DMS53 (cell line): ENCODE results near the gene CNPY3.
"Not testable (repeated sequence)": the region's sequence is repeated elsewhere in the genome, so short reads cannot be mapped to it uniquely, and the experiment has no call there.

ENCODE experiments used
- DNase-seq: peaks from one replicate; lab custom pipeline; 2025; lab: John Stamatoyannopoulos, UW

CNPY3 gene

GRCh38 chr6:42915732-42916131, 13.5 kb upstream of the CNPY3 start, which contains the start of gene PTCRA:
Gene PTCRA, plus strand, starts transcription at chr6:42916053. Its CDS starts 17 bp downstream, at chr6:42916070.
- DNase-seq, result no peak

- no peak for DNase-seq
Measured at GRCh38 chr6:42916288-42916687, 13.0 kb upstream of the CNPY3 start.

GRCh38 chr6:42921801-42922200, 7.5 kb upstream of the CNPY3 start:
- DNase-seq, result no peak

- DNase-seq, result no peak
Measured at GRCh38 chr6:42923666-42924065, 5.6 kb upstream of the CNPY3 start.

GRCh38 chr6:42925248-42925857, 3.9 kb upstream of the CNPY3 start:
- DNase-seq, result no peak

GRCh38 chr6:42929821-42930360, 611 bp downstream of the CNPY3 start:
- peak; percentile 71 for DNase-seq

- no peak for DNase-seq
Measured at GRCh38 chr6:42932412-42932811, 3.1 kb downstream of the CNPY3 start.

GRCh38 chr6:42933205-42933604, 3.9 kb downstream of the CNPY3 start:
- DNase-seq, result no peak

- no peak for DNase-seq
Measured at GRCh38 chr6:42935322-42935721, 6.0 kb downstream of the CNPY3 start.

- no peak for DNase-seq
Measured at GRCh38 chr6:42936398-42936797, 7.1 kb downstream of the CNPY3 start.

GRCh38 chr6:42937548-42938427, 8.5 kb downstream of the CNPY3 start:
- no peak for DNase-seq

GRCh38 chr6:42938428-42938796, 9.1 kb downstream of the CNPY3 start:
- no peak for DNase-seq

- DNase-seq, result no peak
Measured at GRCh38 chr6:42938987-42939809, 9.9 kb downstream of the CNPY3 start.

GRCh38 chr6:42939810-42940167, 10.5 kb downstream of the CNPY3 start:
- DNase-seq, result no peak

GRCh38 chr6:42940493-42941045, 11.3 kb downstream of the CNPY3 start:
- no peak for DNase-seq

GRCh38 chr6:42941356-42941755, 12.1 kb downstream of the CNPY3 start:
- DNase-seq, result not testable (repeated sequence)

GRCh38 chr6:42942444-42942843, 13.2 kb downstream of the CNPY3 start:
- no peak for DNase-seq

GRCh38 chr6:42947950-42948349, 18.7 kb downstream of the CNPY3 start:
- no peak for DNase-seq

- DNase-seq, result no peak
Measured at GRCh38 chr6:42952389-42952788, 23.1 kb downstream of the CNPY3 start.

GRCh38 chr6:42954405-42954804, 25.1 kb downstream of the CNPY3 start:
- not testable (repeated sequence) for DNase-seq

- no peak for DNase-seq
Measured at GRCh38 chr6:42958125-42958524, 28.8 kb downstream of the CNPY3 start.

- no peak for DNase-seq
Measured at GRCh38 chr6:42959917-42960242, 30.6 kb downstream of the CNPY3 start.
